Measurements from ENCODE around the gene LCNL1. TPM values are rescaled to one million over a fixed set of nuclear protein-coding genes. Genes with fewer than 3 reads are reported as not detected.

Gene LCNL1
- polyA plus RNA-seq, 1 donor (not counting 4 experiments of a cell fraction or from before 2014, with no cell fraction given) = not detected

GRCh38 chr9:136941231-136942111, 41.3 kb upstream of the LCNL1 start:
- Histone ChIP-seq H3K27me3 (ENCODE audit: control insufficient read depth, extremely low read depth, insufficient read depth, low read length) (no peaks in the 10 kb centered on the region), H3K4me3 (ENCODE audit: control insufficient read depth in 2 of 3, extremely low read depth in 1 of 3, insufficient read depth in 2 of 3, low read depth in 1 of 3, low read length in 3 of 3) (no peak overlapping the region), H3K4me1 (ENCODE audit: control insufficient read depth, extremely low read depth, insufficient read depth, low read length) (peaks cover 7% of the 10 kb centered on the region), H2AFZ (ENCODE audit: control insufficient read depth, low read length) (no peak overlapping the region), H3K36me3 (ENCODE audit: control insufficient read depth in 2 of 2, extremely low read depth in 1 of 2, insufficient read depth in 2 of 2, low read length in 2 of 2) (peaks cover 18 to 29% of the 10 kb centered on the region in 2 experiments), H3K9ac (ENCODE audit: control insufficient read depth, extremely low read depth, insufficient read depth, low read length) (no peak overlapping the region), H3K79me2 (ENCODE audit: control insufficient read depth, insufficient read depth, low read length) (peaks cover 31% of the 10 kb centered on the region), H3K9me1 (ENCODE audit: control insufficient read depth, extremely low read depth, insufficient read depth, low read length) (no peaks in the 10 kb centered on the region), H3K4me2 (ENCODE audit: control insufficient read depth, extremely low read depth, insufficient read depth, low read depth, low read length) (no peak overlapping the region), H3K9me3 (ENCODE audit: control insufficient read depth, low read depth, low read length) (no peaks in the 10 kb centered on the region), H3K27ac (ENCODE audit: control insufficient read depth, insufficient read depth, low read length) (no peak overlapping the region), H4K20me1 (ENCODE audit: control insufficient read depth, extremely low read depth, insufficient read depth, low read length) (no peaks in the 10 kb centered on the region)
- dilution Hi-C loops (cut with MboI; ENCODE audit: extremely low pct_ligation_motif_present, low sequenced_read_pairs) = loop anchor here (25.0 kb wide), 1 partner anchor 129 kb away; the partner anchor contains the start of gene RABL6
- DNase-seq (ENCODE audit: low read depth, low spot score) (no peak), FAIRE-seq (no peak)
- TF ChIP-seq EZH2 (IDR thresholded peaks at IDR 0.05; ENCODE audit: low read length) = no peak
- no peak for TF ChIP-seq CTCF (optimal IDR thresholded peaks at IDR 0.05 in 1 of 3, IDR thresholded peaks at IDR 0.05 in 1 of 3, conservative IDR thresholded peaks at IDR 0.05 in 1 of 3; ENCODE audit: extremely low read depth in 1 of 3, insufficient read depth in 2 of 3, low read length in 3 of 3)

DNA sequence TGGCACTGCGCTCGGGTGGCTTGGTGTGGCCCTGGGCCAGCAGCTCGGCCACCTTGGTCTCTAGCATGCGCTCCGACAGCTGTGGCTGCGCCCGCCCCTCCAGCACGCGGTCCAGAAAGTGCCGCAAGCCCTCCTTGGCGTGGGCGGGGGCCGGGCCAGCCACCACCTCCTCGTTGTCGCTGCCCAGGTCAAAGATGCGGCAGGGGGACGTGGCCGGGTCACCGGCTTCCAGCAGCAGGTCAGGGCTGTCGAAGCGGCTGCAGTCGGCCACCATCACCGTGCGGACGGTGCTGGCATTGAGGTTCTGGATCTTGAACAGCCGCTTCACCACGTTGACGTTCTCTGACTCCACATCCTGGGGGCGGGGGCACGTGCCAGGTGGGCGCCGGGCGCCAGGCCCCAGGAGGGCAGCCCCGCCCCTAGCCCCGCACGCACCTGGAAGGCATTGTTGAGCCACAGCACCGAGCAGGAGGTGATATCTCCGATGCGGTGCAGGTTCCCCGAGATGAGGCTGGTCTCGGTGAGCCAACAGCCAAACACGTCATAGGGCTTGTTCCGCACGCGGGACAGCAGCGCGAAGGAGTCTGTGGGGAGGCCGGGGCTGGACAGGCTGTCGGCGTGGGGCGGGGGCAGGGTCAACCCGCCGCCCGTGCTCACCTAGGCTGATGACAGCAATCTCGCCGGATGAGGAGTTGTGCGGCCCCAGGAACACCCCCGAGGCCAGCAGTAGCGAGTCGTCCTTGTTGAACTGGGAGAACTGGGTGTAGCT, 40.5 kb upstream of the LCNL1 start:
- H3K36me3 ChIP-seq (ENCODE audit: control insufficient read depth in 2 of 2, extremely low read depth in 1 of 2, insufficient read depth in 2 of 2, low read length in 2 of 2) = peaks cover 18 to 27% of the 10 kb centered on the region in 2 experiments
- no peak overlapping the region for H3K4me3 ChIP-seq (ENCODE audit: control insufficient read depth in 2 of 3, extremely low read depth in 1 of 3, insufficient read depth in 2 of 3, low read depth in 1 of 3, low read length in 3 of 3)
- H3K27ac ChIP-seq (ENCODE audit: control insufficient read depth, insufficient read depth, low read length) = no peak overlapping the region
- no peak for DNase-seq (ENCODE audit: low read depth, low spot score)
- H3K4me1 ChIP-seq (ENCODE audit: control insufficient read depth, extremely low read depth, insufficient read depth, low read length) = peaks cover 7% of the 10 kb centered on the region
- peaks cover 31% of the 10 kb centered on the region for H3K79me2 ChIP-seq (ENCODE audit: control insufficient read depth, insufficient read depth, low read length)
- no peaks in the 10 kb centered on the region for H3K9me3 ChIP-seq (ENCODE audit: control insufficient read depth, low read depth, low read length)
- dilution Hi-C loops (cut with MboI; ENCODE audit: extremely low pct_ligation_motif_present, low sequenced_read_pairs) = loop anchor here (25.0 kb wide), 1 partner anchor 130 kb away; the partner anchor contains the start of gene RABL6
- H4K20me1 ChIP-seq (ENCODE audit: control insufficient read depth, extremely low read depth, insufficient read depth, low read length) = no peaks in the 10 kb centered on the region
- H3K27me3 ChIP-seq (ENCODE audit: control insufficient read depth, extremely low read depth, insufficient read depth, low read length) = no peaks in the 10 kb centered on the region
- no peak overlapping the region for H2AFZ ChIP-seq (ENCODE audit: control insufficient read depth, low read length)
- TF ChIP-seq CTCF (optimal IDR thresholded peaks at IDR 0.05 in 1 of 3, IDR thresholded peaks at IDR 0.05 in 1 of 3, conservative IDR thresholded peaks at IDR 0.05 in 1 of 3; ENCODE audit: extremely low read depth in 1 of 3, insufficient read depth in 2 of 3, low read length in 3 of 3) (no peak), EZH2 (IDR thresholded peaks at IDR 0.05; ENCODE audit: low read length) (no peak)
- no peaks in the 10 kb centered on the region for H3K9me1 ChIP-seq (ENCODE audit: control insufficient read depth, extremely low read depth, insufficient read depth, low read length)
- no peak for FAIRE-seq
- no peak overlapping the region for H3K4me2 ChIP-seq (ENCODE audit: control insufficient read depth, extremely low read depth, insufficient read depth, low read depth, low read length)
- H3K9ac ChIP-seq (ENCODE audit: control insufficient read depth, extremely low read depth, insufficient read depth, low read length) = no peak overlapping the region
